ENCODE data around the gene CALD1.

The CALD1 gene

DNA sequence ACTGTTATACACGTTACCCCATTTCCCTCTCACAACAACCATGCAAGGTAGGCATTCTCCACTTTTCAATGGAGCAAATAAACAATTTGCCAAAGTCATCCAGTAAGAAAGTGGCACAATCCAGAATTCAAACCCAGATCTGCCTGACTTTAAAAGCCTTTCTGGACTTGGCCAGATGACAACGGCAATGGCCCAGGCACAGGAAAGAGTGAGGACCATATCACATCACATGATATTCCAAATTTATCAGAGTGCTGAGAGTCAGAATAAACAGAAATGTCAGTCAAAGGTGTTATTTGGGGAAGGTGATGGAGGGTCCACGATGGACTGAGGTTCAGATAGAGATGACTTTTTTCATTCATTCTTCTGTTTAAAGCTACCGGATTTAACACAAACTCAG is 48.0 kb downstream of the CALD1 start:
- no peak for DNase-seq (ENCODE audit: low read depth, low spot score)

DNA sequence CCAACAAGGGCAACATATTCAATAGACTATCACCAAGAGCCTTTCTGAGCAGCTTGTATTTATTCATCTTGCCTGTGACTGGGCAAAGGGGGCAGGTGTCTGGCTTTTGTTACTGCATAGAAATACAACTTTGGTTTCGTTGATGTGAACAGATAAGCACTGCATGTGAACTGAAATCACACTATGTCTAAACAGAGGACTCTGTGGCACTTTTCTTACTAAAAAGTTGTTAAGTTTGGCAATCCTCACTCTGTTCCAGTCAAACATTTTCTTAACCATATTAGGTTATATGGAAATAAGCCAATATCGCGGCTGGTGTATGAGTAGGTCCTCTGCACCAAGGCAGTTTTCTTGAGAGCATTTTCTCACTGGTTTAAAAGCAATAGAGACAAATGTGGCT is 48.5 kb downstream of the CALD1 start:
- no peak for DNase-seq (ENCODE audit: low read depth, low spot score)

DNA sequence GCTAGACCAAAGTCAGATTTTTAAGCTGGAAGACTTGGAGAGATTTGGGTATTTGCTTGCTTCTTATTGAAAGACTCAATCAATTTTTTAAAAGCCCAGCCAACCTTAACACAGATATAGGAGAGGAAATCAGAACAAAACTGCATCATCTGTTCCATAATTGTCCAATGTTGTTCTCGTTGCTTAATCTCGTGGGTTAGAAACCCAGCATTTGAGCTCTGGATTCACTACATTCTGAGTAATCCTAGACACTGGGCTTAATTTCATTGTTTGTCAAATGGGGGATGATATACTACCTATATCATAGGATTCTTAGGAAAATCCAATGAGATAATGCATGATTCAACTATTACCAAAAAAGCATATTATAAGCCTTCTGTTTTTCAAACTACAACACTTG is 48.9 kb downstream of the CALD1 start:
- DNase-seq (ENCODE audit: low read depth, low spot score) = no peak

DNA sequence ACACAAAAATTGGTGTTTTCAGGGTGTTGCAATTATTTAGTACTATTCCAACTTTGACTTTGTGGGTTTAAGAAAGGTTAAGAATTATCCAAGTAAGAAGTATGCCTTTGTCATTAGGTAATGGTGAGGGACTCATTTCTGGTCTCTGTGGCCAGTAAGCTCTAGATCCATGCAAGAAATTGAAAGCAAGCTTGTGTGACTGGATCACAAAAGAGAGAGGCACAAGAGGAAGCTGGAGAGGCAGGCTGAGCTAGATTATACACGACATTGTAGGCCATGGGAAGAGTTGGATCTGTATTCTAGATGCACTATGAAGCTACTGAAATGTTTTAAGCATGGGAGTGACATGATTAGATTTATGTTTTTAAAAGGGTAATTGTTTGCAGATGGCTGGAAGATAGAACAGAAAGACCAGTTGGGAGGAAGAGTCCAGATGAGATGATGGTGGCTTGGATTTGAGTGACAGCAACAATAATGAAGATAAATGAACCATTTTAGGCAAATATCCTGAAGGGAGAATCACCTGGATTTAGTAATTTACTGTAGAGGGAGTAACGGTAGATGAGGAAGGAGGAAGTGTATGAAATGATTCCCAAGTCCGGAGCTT is 50.0 kb downstream of the CALD1 start:
- DNase-seq (ENCODE audit: low read depth, low spot score) = no peak

DNA sequence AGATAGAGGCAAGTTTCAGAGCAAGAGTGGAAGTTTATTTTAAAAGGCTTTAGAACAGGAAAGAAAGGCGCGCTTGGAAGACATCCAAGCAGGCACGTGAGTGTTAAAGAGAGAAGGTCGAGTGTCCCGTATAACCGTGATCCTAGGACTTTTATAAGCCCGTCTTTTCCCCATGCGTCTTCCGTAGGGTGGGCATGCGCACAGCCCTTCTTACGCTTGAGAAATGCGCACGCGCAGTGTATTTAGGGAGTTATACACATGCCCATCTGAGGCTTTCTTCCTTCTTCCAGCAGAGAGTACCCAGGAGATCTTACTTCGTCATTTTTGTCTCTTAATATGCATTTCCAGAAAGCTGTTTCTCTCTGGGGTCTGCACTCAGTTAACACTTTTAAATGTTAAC is 52.4 kb downstream of the CALD1 start:
- no peak for DNase-seq (ENCODE audit: low read depth, low spot score)

DNA sequence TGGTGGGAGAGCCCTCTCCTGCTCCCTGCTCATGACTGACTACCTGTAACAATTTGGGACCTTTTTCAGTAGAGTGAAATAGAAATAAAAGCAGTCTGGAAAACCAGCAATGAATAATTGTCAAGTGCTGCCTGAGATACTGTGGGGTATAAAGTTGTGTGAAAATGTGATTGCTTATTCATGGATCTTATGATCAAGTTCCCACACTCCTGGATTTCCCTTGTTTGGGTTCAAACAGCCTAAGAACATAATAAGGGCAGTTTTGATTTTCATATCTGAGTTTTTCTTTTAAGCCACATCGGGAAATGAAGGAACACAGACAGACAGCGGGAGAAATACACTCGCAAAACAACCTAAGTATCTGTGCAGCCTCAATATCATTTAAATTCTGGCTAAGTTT is 52.9 kb downstream of the CALD1 start:
- DNase-seq (ENCODE audit: low read depth, low spot score) = no peak

DNA sequence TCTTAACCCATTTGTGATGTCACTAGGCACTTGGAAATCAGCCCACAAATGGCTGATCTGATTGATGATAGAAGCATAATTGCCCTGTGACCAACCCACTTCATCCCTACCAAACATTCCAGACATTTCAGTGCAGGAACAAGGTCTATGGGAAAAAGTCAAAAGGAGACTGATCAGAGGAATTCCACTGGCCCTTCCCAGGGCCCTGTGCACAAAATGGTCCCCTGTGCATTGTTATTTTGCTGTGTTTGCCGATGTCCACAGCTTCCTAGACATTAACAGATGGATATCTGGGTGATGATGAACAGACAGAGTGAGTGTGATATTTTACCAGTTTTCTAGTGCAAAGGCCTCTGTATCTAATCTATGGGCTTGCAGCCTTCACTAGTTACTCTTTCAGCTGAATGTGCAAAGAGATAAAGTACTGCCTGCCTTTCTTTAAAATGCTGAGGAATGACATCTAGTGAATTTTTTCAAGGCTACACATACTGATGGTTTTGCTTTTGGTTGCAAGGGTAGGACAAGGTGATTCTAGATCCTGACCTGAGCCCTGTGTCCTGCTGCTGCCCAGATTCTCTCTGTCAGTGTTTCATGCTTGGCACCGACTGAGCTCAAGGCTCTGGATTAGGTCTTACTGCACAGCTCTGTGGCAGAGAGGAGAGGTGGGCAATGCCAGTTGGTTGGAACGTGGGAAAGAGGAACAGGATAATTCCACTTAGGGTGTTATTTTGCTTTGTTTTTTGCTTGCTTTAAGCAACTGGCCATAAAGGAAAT is 55.4 kb downstream of the CALD1 start:
- no peak for DNase-seq (ENCODE audit: low read depth, low spot score)

DNA sequence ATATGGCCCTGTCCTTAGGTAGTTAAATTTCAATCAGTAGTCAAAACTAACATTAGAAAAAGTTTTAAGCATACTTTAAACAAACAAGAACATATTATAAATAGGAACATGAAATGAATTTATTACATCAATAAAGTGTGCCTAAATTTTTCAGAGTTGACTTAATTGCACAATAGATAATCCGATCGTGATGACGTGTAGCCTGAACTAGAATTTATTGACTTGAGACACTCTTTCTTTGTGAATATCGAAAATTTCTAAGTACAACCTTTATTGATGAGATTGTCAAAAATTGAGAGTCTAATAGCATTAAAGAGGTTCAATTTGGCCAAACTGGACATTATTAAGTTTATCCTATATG is 56.0 kb downstream of the CALD1 start:
- no peak for DNase-seq (ENCODE audit: low read depth, low spot score)

DNA sequence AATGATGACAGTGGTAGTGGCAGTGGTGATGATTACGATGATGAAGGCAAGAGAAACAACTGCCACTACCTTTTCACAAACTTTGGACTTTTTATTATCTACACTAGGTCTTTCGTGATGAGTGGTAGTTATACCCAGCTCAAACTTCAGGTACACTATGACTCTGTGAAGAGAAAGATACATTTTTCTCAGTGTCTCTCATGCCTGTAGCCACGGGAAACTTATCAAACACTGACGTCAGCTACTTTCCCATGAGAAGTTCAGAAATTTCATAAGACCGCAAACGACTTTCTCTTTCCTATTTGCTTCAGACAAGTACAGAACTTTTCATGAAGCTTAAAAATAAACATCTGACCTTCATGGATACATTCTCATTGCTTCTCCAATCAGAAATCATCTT is 57.0 kb downstream of the CALD1 start:
- DNase-seq (ENCODE audit: low read depth, low spot score) = no peak

DNA sequence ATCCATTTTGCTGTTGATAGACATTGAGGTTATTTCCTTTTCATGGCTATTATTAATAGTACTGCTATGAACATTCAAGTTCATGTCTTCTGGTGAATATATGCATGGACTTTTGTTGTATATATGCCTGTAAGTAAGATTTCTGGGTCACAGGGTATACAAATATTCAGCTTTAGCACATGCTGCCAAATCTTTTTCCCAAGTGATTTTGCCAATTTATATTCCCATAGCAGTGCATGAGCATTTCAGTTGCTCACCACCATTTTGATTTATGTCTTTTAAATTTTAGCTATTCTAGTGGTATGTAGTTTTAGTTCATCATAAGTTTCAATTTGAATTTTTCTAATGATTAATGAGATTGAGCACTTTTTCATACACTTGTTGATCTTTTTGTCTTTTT is 59.9 kb downstream of the CALD1 start:
- DNase-seq (ENCODE audit: low read depth, low spot score) = no peak

DNA sequence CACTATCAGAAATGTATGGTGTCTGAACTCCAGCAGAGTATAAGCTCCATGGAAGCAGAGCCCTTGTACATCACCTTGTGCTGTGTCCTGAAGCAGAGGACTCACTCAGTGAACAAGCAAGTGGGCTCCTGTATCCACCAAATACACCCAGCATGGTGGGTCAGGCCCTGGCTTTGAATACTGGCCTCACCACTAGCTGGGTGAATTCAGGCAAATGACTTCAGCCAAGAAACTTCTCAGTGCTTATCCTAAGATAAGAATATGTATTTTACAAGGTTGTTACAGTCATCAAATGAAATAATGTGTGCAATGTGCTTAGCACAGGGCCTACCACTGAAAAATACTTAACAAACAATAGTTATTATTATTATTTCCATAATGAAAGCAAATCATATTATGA is 62.6 kb downstream of the CALD1 start:
- DNase-seq (ENCODE audit: low read depth, low spot score) = no peak

DNA sequence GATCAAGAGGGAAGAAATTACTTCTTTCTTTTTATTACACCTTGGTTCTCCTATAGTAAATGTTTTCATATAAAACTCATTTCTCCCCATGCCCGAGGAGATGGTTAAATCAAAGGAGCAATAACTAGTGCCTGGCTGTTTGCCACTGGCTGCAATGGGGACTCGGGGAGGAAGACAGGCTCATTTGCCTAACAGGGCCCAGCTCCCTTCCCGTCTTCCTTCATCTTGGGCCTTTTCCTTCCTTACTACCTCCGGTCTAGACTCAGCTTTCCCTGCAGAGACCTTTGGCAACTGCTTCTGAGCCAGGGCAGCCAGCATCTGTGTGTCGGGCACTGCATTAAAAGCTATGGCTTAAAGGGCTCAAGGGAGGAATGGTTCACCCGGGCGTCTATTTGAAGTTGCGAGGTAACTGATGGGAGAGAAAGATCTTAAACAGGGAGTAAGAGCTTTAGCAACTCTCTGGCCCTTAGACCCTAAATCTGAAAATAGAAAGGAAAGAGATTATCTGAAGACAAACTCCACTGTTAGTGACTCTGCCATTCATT is 63.5 kb downstream of the CALD1 start:
- no peak for DNase-seq (ENCODE audit: low read depth, low spot score)

DNA sequence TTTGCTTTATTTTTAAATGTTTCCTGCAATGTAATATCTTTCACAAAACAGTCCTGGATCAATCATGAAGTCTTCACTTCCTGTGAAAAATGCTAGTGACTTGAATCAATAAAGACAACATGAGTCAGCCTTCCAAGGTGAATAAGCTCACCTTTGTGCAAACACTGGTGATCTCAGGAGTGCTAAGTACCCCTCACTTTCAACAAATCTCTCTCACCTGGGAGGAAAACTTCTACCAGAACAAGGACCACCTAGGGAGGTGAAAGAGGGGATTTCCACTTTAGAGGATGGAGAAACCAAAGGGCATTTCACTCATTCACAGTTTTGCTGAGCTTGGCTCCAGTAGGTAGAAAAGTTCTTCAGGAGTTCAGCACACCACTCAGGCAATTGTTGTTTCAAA is 64.8 kb downstream of the CALD1 start:
- DNase-seq (ENCODE audit: low read depth, low spot score) = no peak

DNA sequence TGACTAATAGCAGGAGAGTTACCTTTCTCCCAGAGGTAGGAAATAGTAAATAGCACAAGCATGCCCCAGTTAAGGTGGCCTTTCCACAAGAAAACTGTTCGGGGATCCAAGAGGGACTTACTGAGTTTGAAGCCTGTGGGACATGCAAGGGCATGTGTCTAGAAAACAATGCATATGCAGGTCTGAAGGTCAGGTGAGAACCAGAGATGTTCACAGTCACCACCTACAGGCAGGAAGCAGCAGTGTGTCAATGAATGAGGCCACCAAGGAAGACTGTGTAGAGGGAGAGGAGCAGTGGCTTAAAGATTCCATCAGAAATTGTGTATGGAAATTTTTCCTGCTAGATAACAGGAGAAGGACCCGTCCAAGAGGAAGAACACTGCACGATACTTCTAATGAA is 66.0 kb downstream of the CALD1 start:
- DNase-seq (ENCODE audit: low read depth, low spot score) = no peak

DNA sequence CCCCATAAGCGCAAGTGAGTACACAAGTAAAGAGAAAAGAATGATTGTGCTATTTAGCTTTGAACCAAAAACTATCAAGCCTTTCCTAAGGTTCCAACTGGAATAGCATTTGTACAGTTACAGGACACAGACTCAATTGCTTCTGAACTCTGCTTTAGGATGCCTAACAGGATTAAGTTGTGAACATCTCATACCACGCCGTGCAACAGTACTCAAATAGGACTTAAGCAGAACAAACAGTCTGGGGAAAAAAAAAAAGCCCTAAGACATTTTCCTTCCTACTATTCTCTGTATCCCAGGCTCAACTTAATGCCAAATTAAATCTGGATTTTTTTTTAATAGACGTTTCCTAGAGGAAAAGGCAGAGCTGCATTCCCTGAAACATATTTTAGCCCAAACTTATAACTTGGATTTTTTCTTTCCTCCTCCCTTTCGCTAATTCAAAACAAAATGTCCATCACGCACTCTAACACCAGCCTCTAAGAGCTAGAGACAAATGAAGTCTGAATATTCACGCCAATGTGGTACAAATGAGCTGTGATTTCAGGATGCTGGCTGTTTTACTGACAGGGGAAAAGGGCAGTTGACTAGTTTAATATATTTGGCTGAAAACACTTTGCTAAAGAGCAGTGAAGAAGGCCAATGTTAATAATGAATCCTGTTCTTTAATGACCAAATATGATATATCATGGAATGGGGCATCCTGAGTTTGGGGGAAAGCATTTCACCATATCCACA is 68.6 kb downstream of the CALD1 start:
- no peak for DNase-seq (ENCODE audit: low read depth, low spot score)

DNA sequence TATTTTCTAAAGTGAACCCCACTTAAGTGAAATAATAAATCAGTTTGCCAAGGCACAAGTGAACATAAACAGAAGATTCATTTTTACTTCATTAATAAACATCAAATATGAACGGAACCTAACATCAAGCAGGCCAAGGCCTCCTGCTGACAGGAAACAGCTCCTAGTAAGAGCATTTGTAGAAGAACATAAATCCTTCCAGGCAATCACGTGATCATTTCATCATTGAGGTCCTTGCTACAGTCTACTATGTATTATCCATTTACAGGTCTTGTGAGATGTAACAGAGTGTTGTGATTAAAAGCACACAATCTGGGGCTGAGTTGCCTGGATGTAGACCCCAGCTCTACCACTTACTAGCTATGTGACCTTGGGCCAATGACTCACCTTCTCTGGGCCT is 70.6 kb downstream of the CALD1 start:
- DNase-seq (ENCODE audit: low read depth, low spot score) = no peak

DNA sequence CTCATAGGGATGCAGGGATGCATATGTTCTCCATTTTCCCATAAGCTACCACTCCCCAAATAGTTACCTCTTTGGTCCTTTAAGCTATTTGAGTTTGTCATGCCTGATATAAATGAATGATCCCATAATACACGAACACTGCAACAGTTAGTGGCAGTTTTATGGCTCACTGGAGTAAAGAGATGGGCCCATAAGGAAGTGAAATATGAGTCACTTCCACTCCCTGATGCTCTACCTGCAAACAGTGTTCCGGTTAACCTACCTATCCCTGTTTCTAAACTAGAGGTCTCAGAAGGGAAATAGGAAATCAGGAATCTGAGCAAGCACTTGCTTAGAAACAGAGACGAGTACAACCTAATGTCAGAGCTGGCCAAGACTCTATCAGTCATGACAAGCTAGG is 71.7 kb downstream of the CALD1 start:
- DNase-seq (ENCODE audit: low read depth, low spot score) = no peak

DNA sequence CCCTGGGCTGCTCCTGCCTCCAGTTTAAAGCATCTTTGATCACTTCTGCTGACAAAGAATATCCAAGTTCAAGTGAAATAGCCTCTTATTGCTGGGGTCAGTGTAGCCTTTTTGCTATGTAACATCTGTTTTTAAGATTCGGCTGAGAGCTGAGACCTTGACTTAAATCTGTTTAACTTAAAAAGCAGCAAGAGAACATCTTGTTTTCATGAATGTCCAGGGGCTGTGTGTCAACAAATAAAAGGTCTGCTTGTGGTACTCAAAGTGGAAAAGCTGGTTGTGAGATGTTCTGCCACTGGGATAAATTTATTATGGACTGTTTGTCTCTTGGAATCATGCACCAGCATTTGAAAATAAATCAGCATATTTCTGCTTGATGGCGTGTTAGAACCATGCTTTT is 73.2 kb downstream of the CALD1 start:
- peak; percentile 46 for DNase-seq (ENCODE audit: low read depth, low spot score)

DNA sequence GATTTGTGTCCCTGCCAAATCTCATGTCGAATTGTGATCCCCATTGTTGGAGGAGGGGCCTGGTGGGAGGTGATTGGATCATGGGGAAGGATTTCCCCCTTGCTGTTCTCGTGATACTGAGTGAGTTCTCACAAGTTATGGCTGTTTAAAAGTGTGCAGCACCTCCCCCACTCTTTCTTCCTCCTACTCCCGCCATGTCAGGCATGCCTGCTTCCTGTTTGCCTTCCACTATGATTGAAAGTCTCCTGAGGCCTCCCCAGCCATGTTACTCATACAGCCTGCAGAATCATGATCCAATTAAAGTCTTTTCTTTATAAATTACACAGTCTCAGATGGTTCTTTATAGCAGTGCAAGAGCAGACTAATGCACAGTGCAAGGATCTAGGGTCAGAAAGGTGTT is 75.4 kb downstream of the CALD1 start:
- DNase-seq (ENCODE audit: low read depth, low spot score) = no peak

DNA sequence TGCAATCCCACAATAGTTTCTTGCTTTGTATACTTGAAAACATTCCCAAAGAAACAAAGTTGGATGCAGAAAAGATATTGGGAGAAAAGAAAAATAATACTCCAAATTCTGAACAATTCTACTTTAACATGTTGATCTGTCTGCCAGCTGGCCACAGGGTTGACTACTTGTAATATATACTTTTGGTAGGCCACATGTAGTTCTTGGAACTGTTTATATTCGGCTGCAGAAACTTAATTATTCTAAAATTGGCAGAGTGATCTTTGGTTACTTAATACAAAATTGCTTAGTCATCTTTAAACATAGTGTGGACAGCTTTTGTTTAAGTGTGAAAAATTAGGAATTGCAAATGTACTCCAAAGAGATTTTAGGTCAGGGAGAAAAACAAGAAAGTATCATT is 76.0 kb downstream of the CALD1 start:
- DNase-seq (ENCODE audit: low read depth, low spot score) = no peak

DNA sequence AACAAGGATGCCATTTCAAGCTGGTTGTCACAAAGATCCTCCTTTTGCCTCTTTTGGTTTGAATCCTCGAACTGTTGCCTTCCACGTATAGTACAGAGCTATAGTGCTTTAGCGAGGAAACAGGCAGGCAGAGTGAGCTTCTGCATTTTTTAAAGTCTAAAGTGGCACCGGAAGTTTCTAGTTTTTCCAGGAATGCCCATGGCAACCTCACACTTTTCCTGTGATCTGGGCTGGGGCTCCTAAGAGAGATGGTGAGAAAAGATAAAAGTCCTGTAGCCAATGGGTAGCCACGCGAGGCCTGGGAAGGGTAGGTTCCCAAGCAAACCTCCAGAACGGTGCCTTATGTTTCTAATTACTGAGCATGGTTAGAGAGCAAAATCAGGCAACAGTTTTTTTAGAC is 76.7 kb downstream of the CALD1 start:
- no peak for DNase-seq (ENCODE audit: low read depth, low spot score)

DNA sequence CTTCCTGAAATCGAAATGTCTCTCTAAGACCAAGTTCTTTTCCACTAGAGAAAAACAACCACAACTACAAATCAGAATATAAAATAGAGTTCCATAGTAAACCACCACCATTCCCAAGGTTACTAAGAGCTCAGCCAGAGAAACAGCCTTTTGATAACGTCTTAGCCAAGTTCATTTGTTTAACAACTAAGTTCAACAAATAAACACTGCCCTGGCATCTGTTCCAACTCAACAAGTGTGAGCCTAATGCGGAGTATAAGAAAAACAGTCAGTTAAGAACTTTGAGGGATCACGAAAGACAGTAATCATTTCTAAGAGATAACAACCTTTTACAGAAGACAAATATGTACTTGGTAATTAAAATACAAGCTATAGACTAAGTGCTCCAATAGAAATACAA is 77.3 kb downstream of the CALD1 start:
- DNase-seq (ENCODE audit: low read depth, low spot score) = no peak

DNA sequence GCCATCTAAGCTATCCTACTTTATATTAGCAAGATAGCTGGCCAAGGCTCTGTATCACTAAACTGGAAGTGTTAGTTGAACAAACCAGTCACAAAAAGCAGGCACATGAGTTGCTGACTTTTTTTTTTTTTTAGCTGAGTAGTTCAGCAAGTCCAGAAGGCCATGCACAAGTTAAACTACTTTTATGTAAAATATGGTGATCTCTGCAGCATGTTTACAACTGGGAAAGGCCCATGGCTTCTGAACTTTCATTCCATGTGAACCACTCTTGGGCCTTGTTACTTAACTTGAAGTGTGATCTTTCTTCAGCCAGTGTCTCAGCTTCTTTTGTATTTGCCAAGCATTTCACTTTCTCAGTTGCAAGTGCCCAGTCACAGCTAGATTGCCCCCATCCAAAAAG is 78.5 kb downstream of the CALD1 start:
- DNase-seq (ENCODE audit: low read depth, low spot score) = no peak

Measured in smooth muscle cell of the brain vasculature (primary cell).